Stimulated activated CD8-positive, alpha-beta memory T cell treated with anti-CD3 and anti-CD28 coated beads, Interleukin-4, amount 100 ng/mL, for 1 hour (primary cell): ENCODE results near the gene ANKRD40.
"Not testable (repeated sequence)": the region's sequence is repeated elsewhere in the genome, so short reads cannot be mapped to it uniquely, and the experiment has no call there.

Experiments used
- DNase-seq, 2 donors: peaks; one replicate each; pipeline ENCODE4 v3.0.0-alpha.2; 2020; ENCODE audit warnings: low read depth in 2 of 2, low spot score in 1 of 2

Gene ANKRD40

GRCh38 chr17:50712641-50713040 is 4.9 kb upstream of the ANKRD40 start:
- DNase-seq = no peak

- DNase-seq = no peak
Measured at GRCh38 chr17:50710650-50711049, 2.9 kb upstream of the ANKRD40 start.

- no peak for DNase-seq
Measured at GRCh38 chr17:50710025-50710424, 2.3 kb upstream of the ANKRD40 start.

GRCh38 chr17:50709053-50709452 is 1.3 kb upstream of the ANKRD40 start:
- DNase-seq = not testable (repeated sequence)

GRCh38 chr17:50708050-50709000 is 611 bp upstream of the ANKRD40 start:
- DNase-seq = no peak

- DNase-seq = no peak
Measured at GRCh38 chr17:50703162-50703561, 4.6 kb downstream of the ANKRD40 start.

- no peak for DNase-seq
Measured at GRCh38 chr17:50699410-50699809, 8.3 kb downstream of the ANKRD40 start.

- no peak for DNase-seq
Measured at GRCh38 chr17:50697663-50698272, 9.9 kb downstream of the ANKRD40 start.

- DNase-seq = no peak
Measured at GRCh38 chr17:50697062-50697461, 10.7 kb downstream of the ANKRD40 start.

- DNase-seq = no peak
Measured at GRCh38 chr17:50696365-50696879, 11.3 kb downstream of the ANKRD40 start.

- no peak for DNase-seq
Measured at GRCh38 chr17:50693036-50693682, 14.6 kb downstream of the ANKRD40 start.

- DNase-seq = no peak
Measured at GRCh38 chr17:50692448-50693035, 15.2 kb downstream of the ANKRD40 start.

- DNase-seq = no peak
Measured at GRCh38 chr17:50691550-50692447, 15.9 kb downstream of the ANKRD40 start.

- no peak for DNase-seq
Measured at GRCh38 chr17:50690887-50691549, 16.7 kb downstream of the ANKRD40 start.

GRCh38 chr17:50689956-50690886 is 17.5 kb downstream of the ANKRD40 start:
- no peak for DNase-seq

- no peak for DNase-seq
Measured at GRCh38 chr17:50689251-50689650, 18.5 kb downstream of the ANKRD40 start.

GRCh38 chr17:50688245-50688644 is 19.5 kb downstream of the ANKRD40 start:
- no peak for DNase-seq

- DNase-seq = no peak
Measured at GRCh38 chr17:50687200-50688066, 20.3 kb downstream of the ANKRD40 start.
